Stomach (tissue), 4 donors: ENCODE measurements around the gene DAB1.

Experiments used
- POLR2A ChIP-seq, 4 donors: fragments of 450-650 bp; IDR thresholded peaks; one replicate each; pipeline ENCODE4 v1.6.1; 2016; ENCODE audit warnings: antibody characterized with exemption in 4 of 4, control low read depth in 2 of 4, mild to moderate bottlenecking in 1 of 4, moderate library complexity in 1 of 4
- POLR2AphosphoS5 ChIP-seq, 3 donors: sonication (generic); formaldehyde crosslinking; IDR thresholded peaks; one replicate each; pipeline ENCODE4 v1.6.1; 2016; ENCODE audit warnings: antibody characterized with exemption in 3 of 3
- TF ChIP-seq, protein P1 (sequence below), 7 experiments: fragments of 450-650 bp in 4 of 7; fragments of 200-600 bp in 3 of 7; sonication (generic) in 3 of 7; IDR thresholded peaks; one replicate each; pipeline ENCODE4 v1.5.1; 2016 to 2019; ENCODE audit warnings: antibody characterized with exemption in 7 of 7, control low read depth in 2 of 7, mild to moderate bottlenecking in 1 of 7

GRCh38 chr1:57316861-57317260, 107.0 kb downstream of the DAB1 start:
- TF ChIP-seq POLR2AphosphoS5 (IDR thresholded peaks at IDR 0.05) (no peak), POLR2A (IDR thresholded peaks at IDR 0.05) (no peak)
- TF ChIP-seq, protein P1, sequence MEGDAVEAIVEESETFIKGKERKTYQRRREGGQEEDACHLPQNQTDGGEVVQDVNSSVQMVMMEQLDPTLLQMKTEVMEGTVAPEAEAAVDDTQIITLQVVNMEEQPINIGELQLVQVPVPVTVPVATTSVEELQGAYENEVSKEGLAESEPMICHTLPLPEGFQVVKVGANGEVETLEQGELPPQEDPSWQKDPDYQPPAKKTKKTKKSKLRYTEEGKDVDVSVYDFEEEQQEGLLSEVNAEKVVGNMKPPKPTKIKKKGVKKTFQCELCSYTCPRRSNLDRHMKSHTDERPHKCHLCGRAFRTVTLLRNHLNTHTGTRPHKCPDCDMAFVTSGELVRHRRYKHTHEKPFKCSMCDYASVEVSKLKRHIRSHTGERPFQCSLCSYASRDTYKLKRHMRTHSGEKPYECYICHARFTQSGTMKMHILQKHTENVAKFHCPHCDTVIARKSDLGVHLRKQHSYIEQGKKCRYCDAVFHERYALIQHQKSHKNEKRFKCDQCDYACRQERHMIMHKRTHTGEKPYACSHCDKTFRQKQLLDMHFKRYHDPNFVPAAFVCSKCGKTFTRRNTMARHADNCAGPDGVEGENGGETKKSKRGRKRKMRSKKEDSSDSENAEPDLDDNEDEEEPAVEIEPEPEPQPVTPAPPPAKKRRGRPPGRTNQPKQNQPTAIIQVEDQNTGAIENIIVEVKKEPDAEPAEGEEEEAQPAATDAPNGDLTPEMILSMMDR (IDR thresholded peaks at IDR 0.05), result no peak
